HepG2 (cell line): ENCODE data around the gene NINL. TPM values are rescaled to one million over a fixed set of nuclear protein-coding genes. Genes with fewer than 3 reads are reported as not detected.
A peak's percentile ranks its signal among the peaks of the same experiment; 100 is the strongest.

Experiments
- AHDC1 ChIP-seq: sonication (generic); formaldehyde crosslinking; IDR thresholded peaks from 2 replicates; pipeline ENCODE4 v1.5.1; 2020; ENCODE audit warnings: mild to moderate bottlenecking, missing genetic modification reagents, borderline replicate concordance
- ATF1 ChIP-seq: IDR thresholded peaks from 2 replicates; pipeline ENCODE4 v1.6.1; 2016; ENCODE audit warnings: mild to moderate bottlenecking, control low read depth
- CBX1 ChIP-seq: IDR thresholded peaks from one replicate; pipeline ENCODE4 v1.6.1; 2016; ENCODE audit warnings: antibody characterized with exemption, low read depth
- CSRNP1 ChIP-seq: sonication (generic); formaldehyde crosslinking; IDR thresholded peaks from 2 replicates; pipeline ENCODE4 v1.8.1; 2023; ENCODE audit warnings: mild to moderate bottlenecking, missing genetic modification reagents
- NCOA1 ChIP-seq: sonication (generic); formaldehyde crosslinking; IDR thresholded peaks from 2 replicates; pipeline ENCODE4 v1.9.0; 2021; ENCODE audit warnings: missing genetic modification reagents
- NFKBIZ ChIP-seq: IDR thresholded peaks from 2 replicates; pipeline ENCODE4 v1.6.1; 2018; ENCODE audit warnings: missing genetic modification reagents, missing compliant biosample characterization
- NPAS2 ChIP-seq: sonication (generic); formaldehyde crosslinking; IDR thresholded peaks from 2 replicates; pipeline ENCODE4 v1.8.0; 2022; ENCODE audit warnings: mild to moderate bottlenecking, missing genetic modification reagents, borderline replicate concordance
- NR2F1 ChIP-seq, 2 experiments: fragments of 450-650 bp in 1 of 2; formaldehyde crosslinking in 1 of 2; IDR thresholded peaks; 2 replicates each; pipeline versions ENCODE4 v1.5.0 to v1.6.1; 2016 to 2020; ENCODE audit warnings: mild to moderate bottlenecking in 1 of 2, missing compliant biosample characterization in 1 of 2, missing genetic modification reagents in 1 of 2, moderate library complexity in 1 of 2
- PCBP2 ChIP-seq: fragments of 200-400 bp; formaldehyde crosslinking; optimal IDR thresholded peaks from 2 replicates; pipeline ENCODE3; 2018; ENCODE audit warnings: low read length, low read depth; ENCODE audit not compliant: poor library complexity, severe bottlenecking
- RARA ChIP-seq: IDR thresholded peaks from 2 replicates; pipeline ENCODE4 v1.6.1; 2016; ENCODE audit warnings: missing genetic modification reagents, missing compliant biosample characterization
- RCOR2 ChIP-seq: IDR thresholded peaks from 2 replicates; pipeline ENCODE4 v1.6.1; 2016; ENCODE audit warnings: missing biosample characterization, missing genetic modification reagents
- U2AF2 ChIP-seq: fragments of 200-400 bp; formaldehyde crosslinking; IDR thresholded peaks from 2 replicates; pipeline ENCODE4 v1.6.1; 2017; ENCODE audit warnings: low read depth, mild to moderate bottlenecking, low read length
- ZKSCAN1 ChIP-seq: fragments of 150-350 bp; IDR thresholded peaks from 2 replicates; pipeline ENCODE4 v1.6.1; 2014; ENCODE audit warnings: low read length
- ZNF549 ChIP-seq: sonication (generic); formaldehyde crosslinking; IDR thresholded peaks from 2 replicates; pipeline ENCODE4 v1.5.0; 2020; ENCODE audit warnings: missing genetic modification reagents
- ZNF589 ChIP-seq: sonication (generic); formaldehyde crosslinking; conservative IDR thresholded peaks from 2 replicates; pipeline ENCODE4 v1.8.0; 2022; ENCODE audit warnings: mild to moderate bottlenecking, moderate library complexity, missing genetic modification reagents
- ZNF678 ChIP-seq: sonication (generic); formaldehyde crosslinking; IDR thresholded peaks from 2 replicates; pipeline ENCODE4 v1.4.0; 2020; ENCODE audit warnings: mild to moderate bottlenecking, missing genetic modification reagents
- ZNF737 ChIP-seq: sonication (generic); formaldehyde crosslinking; IDR thresholded peaks from 2 replicates; pipeline ENCODE4 v1.5.0; 2020; ENCODE audit warnings: missing genetic modification reagents, mild to moderate bottlenecking, borderline replicate concordance
- ZNF841 ChIP-seq: sonication (generic); formaldehyde crosslinking; IDR thresholded peaks from 2 replicates; pipeline ENCODE4 v1.8.1; 2023; ENCODE audit warnings: missing genetic modification reagents, borderline replicate concordance
- ZZZ3 ChIP-seq: sonication (generic); formaldehyde crosslinking; IDR thresholded peaks from 2 replicates; pipeline ENCODE4 v1.4.0; 2020; ENCODE audit warnings: missing genetic modification reagents, mild to moderate bottlenecking, borderline replicate concordance
- polyA plus RNA-seq, 8 experiments: library from polyadenylated mRNA; depleted of rRNA in 3 of 8; stranded (reverse) in 7 of 8; unstranded in 1 of 8; fragments of >200 nt; fragmentation: Illumina TruSeq in 4 of 8; extraction: Trizol in 4 of 8; gene quantifications; 2 replicates each; pipeline versions ENCODE4 v1.2.1 to v1.2.3, GENCODE V29; 2011 to 2016; ENCODE audit warnings: low read depth in 4 of 8, missing spikeins in 1 of 8, mixed read lengths in 1 of 8; ENCODE audit not compliant: insufficient read depth in 1 of 8
- total RNA-seq, 5 experiments: library from RNA; depleted of rRNA; stranded (reverse); fragments of >200 nt; fragmentation: Illumina TruSeq; extraction: Trizol; gene quantifications; 2 replicates each; pipeline ENCODE4 v1.2.3, GENCODE V29; 2016; ENCODE audit warnings: low read depth in 1 of 5
- TF ChIP-seq, protein P1 (sequence below): sonication (generic); formaldehyde crosslinking; IDR thresholded peaks from 2 replicates; pipeline ENCODE4 v1.4.0; 2020; ENCODE audit warnings: mild to moderate bottlenecking, missing genetic modification reagents
- TF ChIP-seq, protein P2 (sequence below): sonication (generic); formaldehyde crosslinking; IDR thresholded peaks from 2 replicates; pipeline ENCODE4 v1.8.1; 2023; ENCODE audit warnings: missing genetic modification reagents, inconsistent platforms, borderline replicate concordance

NINL gene
- total and polyA plus RNA-seq, 2 of the 13 experiments (the other 11 are each of a cell fraction or from before 2014, with no cell fraction given) = 32.3 to 34.3 TPM

GRCh38 chr20:25584905-25585704, at the start of gene NINL (continued):
- TF ChIP-seq AHDC1 (CRISPR knock-in tag) (0 out of 2 replicates have a peak, but pooled peaks have one; percentile 1), ATF1 (no peak), RARA (CRISPR knock-in tag) (peak; percentile 35), ZNF737 (CRISPR knock-in tag) (0 out of 2 replicates have a peak, but pooled peaks have one; percentile 91), ZNF841 (CRISPR knock-in tag) (no peak), RCOR2 (CRISPR knock-in tag) (no peak), NPAS2 (CRISPR knock-in tag) (no peak), NR2F1 (CRISPR knock-in tag; IDR thresholded peaks at IDR 0.05) (peak in 1 of 2 experiments; percentile 57; a peak in 2 of 4 replicates), NFKBIZ (peak; percentile 53; the same call in 1 of the 2 replicates), U2AF2 (no peak), ZNF589 (CRISPR knock-in tag) (no peak; the same call in 1 of the 2 replicates), CBX1 (peak; percentile 22), ZZZ3 (CRISPR knock-in tag) (peak; percentile 49; the same call in 1 of the 2 replicates), PCBP2 (no peak), ZNF549 (CRISPR knock-in tag) (no peak), ZKSCAN1 (no peak), NCOA1 (CRISPR knock-in tag) (peak; percentile 87; the same call in 1 of the 2 replicates), ZNF678 (CRISPR knock-in tag) (peak; percentile 89), CSRNP1 (CRISPR knock-in tag) (no peak)
- TF ChIP-seq, protein P1, sequence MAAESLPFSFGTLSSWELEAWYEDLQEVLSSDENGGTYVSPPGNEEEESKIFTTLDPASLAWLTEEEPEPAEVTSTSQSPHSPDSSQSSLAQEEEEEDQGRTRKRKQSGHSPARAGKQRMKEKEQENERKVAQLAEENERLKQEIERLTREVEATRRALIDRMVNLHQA = no peak
- TF ChIP-seq, protein P2, sequence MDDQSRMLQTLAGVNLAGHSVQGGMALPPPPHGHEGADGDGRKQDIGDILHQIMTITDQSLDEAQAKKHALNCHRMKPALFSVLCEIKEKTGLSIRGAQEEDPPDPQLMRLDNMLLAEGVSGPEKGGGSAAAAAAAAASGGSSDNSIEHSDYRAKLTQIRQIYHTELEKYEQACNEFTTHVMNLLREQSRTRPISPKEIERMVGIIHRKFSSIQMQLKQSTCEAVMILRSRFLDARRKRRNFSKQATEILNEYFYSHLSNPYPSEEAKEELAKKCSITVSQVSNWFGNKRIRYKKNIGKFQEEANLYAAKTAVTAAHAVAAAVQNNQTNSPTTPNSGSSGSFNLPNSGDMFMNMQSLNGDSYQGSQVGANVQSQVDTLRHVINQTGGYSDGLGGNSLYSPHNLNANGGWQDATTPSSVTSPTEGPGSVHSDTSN = 0 out of 2 replicates have a peak, but pooled peaks have one; percentile 55
